Measurements from ENCODE around the gene SHMT2.

DNA sequence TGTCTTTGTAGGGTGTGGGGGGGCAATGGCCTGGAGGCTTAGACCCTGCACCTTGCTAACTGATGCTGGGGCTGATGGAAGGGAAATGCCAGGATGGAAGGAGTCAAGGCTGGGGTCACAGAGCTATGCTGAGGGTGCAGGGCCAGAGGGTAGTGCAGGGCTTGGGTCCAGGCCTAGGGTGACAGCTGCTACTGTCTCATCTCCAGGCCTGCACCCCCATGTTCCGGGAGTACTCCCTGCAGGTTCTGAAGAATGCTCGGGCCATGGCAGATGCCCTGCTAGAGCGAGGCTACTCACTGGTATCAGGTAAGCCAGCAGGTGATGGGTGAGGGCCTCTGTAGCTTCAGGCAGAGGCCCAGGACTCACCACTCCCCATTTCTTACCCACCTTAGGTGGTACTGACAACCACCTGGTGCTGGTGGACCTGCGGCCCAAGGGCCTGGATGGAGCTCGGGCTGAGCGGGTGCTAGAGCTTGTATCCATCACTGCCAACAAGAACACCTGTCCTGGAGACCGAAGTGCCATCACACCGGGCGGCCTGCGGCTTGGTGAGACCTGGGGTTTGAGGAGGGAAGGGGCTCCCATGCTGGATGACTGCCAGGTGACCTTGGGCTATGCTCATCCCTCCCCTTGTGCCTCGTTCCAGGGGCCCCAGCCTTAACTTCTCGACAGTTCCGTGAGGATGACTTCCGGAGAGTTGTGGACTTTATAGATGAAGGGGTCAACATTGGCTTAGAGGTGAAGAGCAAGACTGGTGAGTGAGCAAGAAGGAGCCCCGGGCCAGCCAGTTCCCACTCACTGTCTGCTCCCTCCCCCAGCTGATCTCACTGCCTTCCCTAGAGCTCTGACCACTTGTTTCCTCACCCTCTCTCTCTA is 4.1 kb downstream of the SHMT2 start:
- no peak for TF ChIP-seq GATA2 (IDR thresholded peaks at IDR 0.05; ENCODE audit: low read depth, low read length)
- TF ChIP-seq GATA3 (IDR thresholded peaks at IDR 0.05; ENCODE audit: low read depth, low read length): no peak

Measured in SH-SY5Y (cell line).